NCI-H128 (cell line): ENCODE data around the gene RAN.
"Not testable (repeated sequence)": the region's sequence is repeated elsewhere in the genome, so short reads cannot be mapped to it uniquely, and the experiment has no call there.

Experiments used
- DNase-seq: peaks from one replicate; lab custom pipeline; 2025; ENCODE audit not compliant: unreplicated experiment; lab: John Stamatoyannopoulos, UW

Gene RAN

DNA sequence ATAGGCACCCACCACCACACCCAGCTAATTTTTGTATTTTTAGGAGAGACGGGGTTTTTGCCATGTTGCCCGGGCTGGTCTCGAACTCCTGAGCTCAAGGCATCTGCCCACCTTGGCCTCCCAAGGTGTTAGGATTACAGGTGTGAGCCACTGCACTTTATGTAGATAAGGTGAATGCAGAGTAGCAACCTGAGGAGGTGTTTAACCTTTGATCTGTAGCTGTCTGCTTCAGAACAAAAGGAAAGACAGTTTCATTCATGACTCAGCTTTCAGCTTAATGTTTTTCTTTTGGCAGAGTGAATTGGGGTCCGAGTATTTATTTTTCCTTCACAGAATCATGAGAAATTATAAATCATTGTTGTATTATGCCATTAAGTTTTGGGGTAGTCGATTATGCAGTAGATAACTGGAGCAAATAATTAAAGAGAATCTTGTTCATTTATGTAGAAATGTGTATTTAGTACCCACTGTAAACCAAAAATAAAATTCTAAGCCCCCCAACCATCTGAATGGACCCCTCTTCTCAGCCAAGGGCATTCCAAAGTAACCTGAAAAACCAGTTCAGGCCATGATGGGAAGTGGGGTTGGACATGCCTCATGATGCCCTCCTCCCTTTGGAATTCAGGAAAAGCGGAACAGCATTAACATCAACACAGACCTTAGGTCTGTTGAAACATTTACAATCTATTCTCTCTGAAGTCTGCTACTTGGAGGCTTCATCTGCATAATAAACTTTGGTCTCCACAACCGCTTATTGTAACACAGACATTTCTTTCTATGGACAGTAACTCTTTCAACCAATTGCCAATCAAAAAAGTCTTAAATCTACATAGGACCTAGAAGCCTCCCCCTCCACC, 22.1 kb upstream of the RAN start:
- no peak for DNase-seq

DNA sequence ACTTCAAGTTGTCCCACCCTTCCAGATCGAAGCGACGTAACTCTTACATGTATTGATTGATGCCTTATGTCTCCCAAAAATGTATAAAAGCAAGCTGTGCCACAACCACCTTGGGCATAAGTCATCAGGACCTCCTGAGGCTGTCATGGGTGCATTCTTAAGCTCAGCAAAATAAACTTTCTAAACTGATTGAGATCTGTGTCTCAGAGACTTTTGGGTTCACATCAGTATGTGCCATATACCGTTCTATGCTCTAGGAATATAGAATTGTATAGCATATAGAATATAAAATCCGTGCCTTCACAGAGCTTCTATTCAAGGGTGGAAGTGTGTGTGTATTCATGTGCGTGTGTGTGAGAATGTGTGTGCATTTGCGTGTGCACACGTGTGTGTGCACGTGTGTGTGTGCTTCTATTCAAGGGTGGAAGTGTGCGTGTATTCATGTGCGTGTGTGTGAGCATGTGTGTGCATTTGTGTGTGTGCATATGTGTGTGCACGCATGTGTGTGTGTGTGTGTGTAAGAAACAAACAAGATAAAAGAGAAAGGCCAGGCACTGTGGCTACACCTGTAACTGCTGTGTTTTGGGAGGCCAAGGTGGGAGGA, 21.3 kb upstream of the RAN start:
- DNase-seq = no peak

DNA sequence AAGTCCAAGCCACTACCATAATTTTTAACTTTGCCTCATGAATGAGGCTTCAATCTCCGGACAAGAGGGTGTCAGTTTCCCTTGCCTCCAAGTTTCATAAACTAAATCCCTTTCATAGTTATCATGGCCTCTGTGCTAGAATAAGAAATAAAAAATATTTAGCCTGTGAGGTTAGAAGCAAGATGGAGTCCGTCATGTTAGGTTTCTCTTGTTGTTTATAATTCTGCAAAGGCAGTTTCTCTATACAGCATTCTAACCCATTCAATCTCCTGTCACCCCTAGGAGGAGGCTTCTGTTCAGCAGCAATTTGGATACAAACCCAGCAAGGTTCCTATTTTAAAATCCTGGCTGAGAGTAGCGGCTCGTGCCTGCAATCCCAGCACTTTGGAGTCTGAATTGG, 15.8 kb upstream of the RAN start:
- no peak for DNase-seq

DNA sequence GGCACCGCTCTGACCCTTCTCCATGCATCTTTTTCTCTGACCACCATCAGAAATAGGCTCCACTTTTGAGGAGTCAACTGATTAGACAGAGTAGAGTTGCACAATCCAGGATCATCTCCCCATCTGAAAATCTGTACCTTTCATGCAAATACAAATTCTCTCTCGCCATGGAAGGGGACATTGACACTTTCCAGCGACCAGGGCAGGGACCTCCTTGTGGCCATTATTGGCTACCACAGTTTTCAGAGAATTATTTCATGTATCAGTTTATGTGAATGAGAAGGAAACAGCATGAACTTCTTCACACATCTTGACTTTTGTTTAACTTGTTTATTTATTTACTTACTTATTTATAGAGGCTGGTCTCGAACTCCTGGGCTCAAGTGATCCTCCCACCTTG, 13.8 kb upstream of the RAN start:
- DNase-seq = no peak

DNA sequence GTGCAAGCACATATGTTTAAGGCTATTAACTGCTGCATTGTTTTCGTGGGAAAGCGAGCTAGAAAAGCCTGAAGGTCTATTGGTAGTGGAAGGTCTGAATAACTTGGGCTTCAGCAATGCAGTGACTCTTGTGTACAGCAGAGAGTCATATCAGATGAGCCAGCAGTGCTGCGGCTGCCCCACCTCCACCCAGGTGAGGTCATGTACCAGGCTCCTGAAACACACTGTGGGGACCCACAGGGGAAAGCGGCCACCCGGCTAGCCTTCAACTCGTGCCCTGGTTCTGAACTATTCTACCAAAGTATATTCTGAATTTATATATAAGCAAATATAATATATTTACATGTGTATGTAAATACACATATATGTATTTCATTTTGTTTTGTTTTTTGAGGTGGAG, 12.7 kb upstream of the RAN start:
- no peak for DNase-seq

DNA sequence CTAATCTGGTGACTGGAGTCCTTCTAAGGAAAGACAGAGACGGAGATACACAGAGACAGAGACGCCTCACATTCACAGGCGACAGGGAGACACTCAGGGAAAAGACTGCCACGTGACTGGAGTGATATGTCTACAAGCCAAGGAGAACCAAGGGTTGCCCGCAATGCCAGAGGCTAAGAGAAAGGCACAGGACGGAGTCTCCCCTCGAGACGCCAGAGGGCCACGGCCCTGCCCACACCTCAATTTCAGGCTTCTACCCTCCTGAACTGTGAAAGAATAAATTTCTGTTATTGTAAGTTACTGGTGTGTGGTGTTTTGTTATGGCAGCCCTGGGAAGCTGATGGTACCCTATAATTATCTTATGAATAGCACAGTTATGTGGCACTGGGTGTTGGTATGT, 11.6 kb upstream of the RAN start:
- no peak for DNase-seq

DNA sequence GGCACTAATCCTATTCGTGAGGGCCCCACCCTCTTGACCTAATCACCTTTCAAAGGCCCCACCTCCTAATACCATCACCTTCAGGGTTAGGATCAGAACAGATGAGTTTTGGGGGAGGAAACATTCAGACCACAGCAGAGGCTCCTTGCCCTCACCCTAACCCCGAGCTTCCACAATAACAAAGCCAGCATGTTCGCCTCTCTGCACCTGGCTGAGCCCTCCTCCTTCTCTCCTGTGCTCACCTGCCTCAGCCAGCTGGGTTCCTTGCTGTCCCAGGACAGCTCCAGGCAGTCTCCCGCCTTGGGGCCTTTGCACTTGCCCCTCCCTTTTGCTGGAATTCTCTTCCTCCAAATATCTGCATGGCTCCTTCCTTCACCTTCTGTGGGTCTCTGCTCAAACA, 9.7 kb upstream of the RAN start:
- no peak for DNase-seq

DNA sequence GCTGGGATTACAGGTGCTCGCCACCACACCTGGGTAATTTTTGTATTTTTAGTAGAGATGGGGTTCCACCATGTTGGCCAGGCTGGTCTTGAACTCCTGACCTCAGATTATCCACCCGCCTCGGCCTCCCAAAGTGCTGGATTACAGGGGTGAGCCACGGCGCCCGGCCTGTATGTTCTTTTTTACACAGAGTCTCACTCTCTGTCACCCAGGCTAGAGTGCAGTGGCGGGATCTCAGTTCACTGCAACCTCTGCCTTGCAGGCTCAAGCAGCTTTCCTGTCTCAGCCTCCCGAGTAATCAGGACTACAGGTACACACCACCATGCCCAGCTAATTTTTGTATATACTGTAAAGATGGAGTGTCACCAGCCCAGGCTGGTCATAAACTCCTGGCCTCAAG, 9.1 kb upstream of the RAN start:
- DNase-seq = not testable (repeated sequence)

DNA sequence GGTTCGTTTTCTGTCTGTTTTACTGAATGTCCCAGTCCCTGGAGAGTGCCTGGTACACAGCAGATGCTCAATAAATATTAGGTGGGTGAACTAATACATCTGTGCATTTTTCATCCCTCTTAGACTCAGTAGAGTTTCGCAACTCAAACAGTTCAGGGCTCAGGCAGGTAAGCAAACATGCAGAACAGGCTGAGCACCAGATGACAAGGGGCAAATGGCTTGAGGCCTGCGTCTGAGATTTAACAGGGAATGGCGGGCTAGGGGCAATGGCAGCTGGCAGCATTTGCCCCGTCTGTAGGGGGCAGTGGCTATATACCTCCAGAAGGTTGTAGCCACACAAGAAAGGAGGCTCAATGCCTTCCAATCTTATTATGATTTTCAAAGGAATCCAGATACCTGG, 8.6 kb upstream of the RAN start:
- no peak for DNase-seq

DNA sequence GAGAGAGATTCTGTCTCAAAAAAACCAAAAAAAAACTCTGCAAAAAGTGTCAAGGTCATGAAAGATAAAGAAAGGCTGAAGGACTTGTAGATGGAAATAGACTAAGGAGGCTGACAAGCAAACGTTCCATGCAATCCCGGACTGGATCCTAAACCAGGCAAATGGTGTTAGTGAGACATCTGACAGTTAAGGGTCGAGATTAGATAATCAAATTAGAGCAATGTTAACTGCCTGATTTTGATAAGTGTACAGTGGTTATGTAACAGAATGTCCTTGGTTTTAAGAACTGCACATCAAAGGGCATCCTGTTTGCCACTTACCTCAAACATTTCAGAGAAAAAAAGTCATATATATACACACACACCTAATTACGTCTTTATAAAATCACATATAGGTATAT, 3.5 kb upstream of the RAN start:
- DNase-seq = no peak

DNA sequence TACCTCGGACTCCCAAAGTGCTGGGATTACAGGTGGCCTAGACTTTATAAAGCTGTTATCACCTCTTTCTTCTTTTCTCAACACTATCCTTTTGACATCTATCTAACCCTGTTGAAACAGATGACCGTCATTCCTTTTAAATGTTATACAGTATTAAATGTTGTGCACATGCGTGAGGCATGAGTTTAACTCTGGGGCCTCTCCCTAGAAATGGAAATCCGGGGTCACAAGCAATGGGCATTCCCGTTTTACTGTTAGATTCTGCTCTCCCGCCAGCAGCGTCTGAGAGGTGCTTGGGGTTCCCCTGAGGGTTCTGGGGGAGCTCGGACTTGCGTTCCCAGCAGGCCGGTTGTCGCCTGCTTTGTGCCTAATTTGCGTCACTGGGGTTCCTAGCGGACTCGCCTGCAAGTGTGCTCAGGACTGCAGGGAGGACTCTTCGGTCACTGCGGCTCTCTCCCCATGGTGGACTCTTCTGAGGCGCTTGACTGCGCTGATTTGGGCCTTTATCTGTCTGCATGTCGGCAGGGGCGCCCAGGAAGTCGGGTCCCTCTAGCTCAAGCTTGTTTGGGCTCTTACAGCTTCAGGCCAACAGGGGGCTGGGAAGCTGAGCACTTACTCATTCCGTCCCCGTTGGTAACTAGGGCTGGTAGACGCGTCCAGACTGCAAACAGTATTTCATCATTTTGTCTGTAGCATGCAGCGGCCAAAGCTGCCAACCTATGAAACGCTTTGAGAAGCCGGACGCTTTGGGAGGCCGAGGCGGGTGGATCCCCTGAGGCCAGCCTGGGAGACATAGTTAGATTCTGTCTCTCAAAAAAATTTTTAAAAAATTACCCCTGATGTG, 1.2 kb upstream of the RAN start:
- DNase-seq = no peak

DNA sequence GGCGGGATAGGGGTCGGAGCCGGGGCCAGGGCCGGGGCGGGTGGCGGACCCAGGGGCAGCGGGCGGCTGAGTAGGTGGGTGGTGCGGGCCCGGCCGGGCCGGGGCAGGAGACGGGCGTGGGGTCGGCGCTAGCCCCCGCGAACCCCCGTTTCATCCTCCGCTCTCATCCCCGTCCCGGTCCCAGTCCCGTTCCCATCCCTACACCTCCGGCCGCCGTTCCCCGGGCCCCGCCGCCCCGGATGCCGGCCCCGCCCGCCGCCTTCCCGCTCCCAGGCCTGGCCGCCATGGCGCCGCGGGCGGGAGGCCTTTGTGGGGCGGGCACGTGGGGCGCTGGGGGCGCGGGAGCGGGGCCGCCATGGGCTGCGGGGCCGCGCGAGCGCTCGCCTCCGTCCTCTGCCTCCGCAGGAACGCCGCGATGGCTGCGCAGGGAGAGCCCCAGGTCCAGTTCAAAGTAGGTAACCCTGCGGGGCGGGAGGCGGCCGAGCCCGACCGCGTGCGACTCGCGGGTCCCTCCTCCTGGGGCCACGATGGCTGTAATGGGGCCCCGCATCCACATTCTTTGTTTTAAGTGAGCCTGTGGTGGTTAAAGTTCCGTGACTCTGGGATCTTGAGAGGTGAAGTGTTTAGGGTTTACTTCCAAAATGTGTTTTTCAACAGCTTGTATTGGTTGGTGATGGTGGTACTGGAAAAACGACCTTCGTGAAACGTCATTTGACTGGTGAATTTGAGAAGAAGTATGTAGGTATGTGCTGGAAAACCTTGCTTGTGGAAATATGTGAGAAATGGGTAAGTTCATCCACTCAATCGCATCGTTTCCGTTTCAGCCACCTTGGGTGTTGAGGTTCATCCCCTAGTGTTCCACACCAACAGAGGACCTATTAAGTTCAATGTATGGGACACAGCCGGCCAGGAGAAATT, 572 bp downstream of the RAN start:
- no peak for DNase-seq

DNA sequence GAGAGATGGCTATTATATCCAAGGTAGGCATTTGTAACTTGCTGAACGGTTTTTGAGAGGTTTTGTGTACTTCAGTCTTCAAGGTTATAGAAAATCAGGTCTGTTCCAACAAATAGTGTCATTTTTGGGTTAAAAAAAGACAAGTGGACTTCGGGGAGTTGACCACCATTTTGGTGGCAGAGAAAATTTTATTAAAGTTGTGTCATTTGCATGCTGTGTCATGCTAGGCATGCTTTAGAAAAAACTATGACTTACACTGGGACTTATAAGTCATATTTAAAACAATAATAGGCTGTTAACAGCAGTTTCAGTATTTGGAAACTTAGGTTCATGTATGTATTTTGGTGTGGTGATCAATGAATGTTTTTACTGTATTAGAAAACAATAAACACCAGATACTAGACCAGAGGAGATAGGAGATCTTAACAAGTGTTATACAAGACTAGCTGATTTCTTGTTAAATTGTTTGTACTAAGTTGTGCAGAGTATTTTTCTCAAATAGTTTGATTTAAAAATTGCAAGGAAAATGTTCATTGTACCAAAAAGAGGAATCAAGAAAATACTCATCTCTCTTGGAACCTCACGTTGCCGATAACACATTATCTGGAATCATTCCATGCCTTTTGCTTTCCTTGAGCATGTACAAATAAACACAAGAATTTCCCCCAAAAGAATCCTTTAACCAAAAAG, 1.4 kb downstream of the RAN start:
- no peak for DNase-seq

DNA sequence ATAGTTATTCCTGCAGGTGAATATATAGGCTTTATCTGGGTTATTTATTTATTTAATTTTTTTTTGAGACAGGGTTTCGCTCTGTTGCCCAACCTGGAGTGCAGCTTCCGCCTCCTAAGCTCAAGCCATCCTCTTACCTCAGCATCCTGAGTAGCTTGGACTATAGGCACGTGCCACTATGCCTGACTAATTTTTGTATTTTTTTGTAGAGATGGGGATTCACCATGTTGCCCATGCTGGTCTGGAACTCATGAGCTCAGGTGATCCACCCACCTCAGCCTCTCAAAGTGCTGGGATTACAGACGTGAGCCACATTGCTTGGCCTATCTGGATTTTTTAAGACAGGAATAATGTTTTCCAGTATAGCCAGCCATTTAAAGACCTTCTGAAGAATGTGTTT, 2.0 kb downstream of the RAN start:
- no peak for DNase-seq

DNA sequence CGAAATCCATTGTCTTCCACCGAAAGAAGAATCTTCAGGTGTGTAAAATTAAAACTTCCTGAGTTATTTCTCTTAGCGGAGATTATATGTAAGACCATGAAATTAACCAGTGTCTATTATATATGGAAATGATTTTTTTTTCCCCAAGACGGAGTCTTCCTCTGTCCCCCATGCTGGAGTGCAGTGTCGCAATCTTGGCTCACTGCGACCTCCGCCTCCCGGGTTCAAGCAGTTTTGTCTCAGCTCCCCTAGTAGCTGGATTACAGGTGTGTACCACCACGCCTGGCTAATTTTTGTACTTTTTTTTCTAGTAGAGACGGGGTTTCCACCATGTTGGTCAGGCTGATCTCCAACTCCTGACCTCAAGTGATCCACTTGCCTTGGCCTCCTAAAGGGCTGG, 2.8 kb downstream of the RAN start:
- no peak for DNase-seq

DNA sequence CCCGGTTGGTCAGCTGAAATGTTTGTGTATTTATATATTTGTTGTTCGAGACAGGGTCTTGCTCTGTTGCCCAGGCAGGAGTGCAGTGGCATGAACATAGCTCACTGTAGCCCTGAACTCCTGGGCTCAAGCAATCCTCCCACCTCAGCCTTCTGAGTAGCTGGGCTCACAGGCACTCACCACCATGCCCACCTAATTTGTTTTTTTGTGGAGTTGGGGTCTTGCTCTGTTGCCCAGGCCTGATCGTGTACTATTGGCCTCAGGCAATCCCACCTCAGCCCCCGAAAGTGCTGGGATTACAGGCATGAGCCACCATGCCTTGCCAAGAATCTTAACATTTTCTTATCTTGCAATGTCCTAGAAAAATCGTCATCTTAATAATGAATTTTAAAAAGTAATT, 3.3 kb downstream of the RAN start:
- no peak for DNase-seq

DNA sequence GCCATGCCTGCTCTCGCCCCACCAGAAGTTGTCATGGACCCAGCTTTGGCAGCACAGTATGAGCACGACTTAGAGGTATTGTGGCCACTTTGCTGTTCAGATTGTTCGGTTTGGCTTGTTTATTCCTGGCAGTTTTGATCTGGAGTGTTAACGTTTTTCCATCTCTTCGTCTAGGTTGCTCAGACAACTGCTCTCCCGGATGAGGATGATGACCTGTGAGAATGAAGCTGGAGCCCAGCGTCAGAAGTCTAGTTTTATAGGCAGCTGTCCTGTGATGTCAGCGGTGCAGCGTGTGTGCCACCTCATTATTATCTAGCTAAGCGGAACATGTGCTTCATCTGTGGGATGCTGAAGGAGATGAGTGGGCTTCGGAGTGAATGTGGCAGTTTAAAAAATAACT, 3.8 kb downstream of the RAN start:
- not testable (repeated sequence) for DNase-seq

DNA sequence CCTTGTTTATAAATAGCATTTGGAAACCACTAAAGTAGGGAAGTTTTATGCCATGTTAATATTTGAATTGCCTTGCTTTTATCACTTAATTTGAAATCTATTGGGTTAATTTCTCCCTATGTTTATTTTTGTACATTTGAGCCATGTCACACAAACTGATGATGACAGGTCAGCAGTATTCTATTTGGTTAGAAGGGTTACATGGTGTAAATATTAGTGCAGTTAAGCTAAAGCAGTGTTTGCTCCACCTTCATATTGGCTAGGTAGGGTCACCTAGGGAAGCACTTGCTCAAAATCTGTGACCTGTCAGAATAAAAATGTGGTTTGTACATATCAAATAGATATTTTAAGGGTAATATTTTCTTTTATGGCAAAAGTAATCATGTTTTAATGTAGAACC, 4.4 kb downstream of the RAN start:
- no peak for DNase-seq

DNA sequence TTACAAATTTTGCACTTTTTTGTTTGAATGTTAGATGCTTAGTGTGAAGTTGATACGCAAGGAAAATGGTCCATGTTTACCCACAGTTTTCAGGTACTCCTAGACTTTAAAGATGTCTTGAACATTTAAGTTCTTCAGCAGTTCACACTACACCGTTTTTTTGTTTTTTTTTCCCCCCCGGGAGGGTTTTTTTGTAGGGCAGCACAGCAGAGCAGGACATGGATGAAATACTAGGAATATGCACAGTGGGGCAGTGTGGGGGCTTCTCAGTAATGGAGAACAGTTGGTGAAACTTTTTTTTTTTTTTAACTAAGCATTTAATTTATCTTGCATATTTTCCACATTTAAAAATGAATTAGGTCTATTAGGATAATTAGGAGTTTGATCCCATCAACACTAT, 4.9 kb downstream of the RAN start:
- DNase-seq = no peak

DNA sequence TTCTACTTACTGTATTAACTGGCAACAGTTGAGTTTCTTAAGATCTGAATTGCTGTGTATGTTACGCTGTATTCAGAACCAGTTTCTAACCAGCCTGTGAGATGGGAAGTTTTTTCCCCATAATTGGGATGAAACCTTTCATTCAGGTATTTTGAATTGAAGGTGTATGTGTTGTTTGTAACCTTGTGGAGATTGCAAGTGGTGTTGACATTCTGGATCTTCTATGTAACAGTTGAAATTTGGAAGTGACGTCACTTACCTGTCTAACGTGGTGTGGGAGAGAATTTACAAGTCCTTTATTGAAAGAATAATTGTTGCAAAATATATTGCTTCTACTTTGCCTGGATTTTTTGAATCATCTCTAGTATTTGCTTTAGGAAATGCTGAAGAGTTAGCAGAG, 5.5 kb downstream of the RAN start:
- DNase-seq = no peak
